Activated CD4-positive, alpha-beta T cell treated with anti-CD3 and anti-CD28 coated beads, Interleukin-10, Interleukin-2, amounts not matched to agents 100 ng/mL and 50 ng/mL, durations not matched to agents 16 hours and 8 hours (primary cell): ENCODE results near the gene ACTL7A.
"Not testable (repeated sequence)": the region's sequence is repeated elsewhere in the genome, so short reads cannot be mapped to it uniquely, and the experiment has no call there.

ENCODE experiments used
- DNase-seq: peaks from one replicate; pipeline ENCODE4 v3.0.0-alpha.2; 2020

Gene ACTL7A

GRCh38 chr9:108861997-108862396, at the start of gene ACTL7A:
ACTL7A (plus strand) TSS chr9:108862266; CDS start chr9:108862323, 57 bp downstream.
- no peak for DNase-seq

GRCh38 chr9:108812396-108813025, 49.6 kb upstream of the ACTL7A start:
- DNase-seq: no peak

- DNase-seq: no peak
These were observed 48.0 kb upstream of the ACTL7A start for GRCh38 chr9:108813951-108814601.

- no peak for DNase-seq
These were observed 46.9 kb upstream of the ACTL7A start for GRCh38 chr9:108815156-108815555.

GRCh38 chr9:108816037-108816436, 46.0 kb upstream of the ACTL7A start:
- DNase-seq: no peak

GRCh38 chr9:108823829-108824228, 38.2 kb upstream of the ACTL7A start:
- DNase-seq: no peak

- DNase-seq: peak; percentile 4
These were observed 31.8 kb upstream of the ACTL7A start for GRCh38 chr9:108830272-108830671.

- no peak for DNase-seq
These were observed 30.4 kb upstream of the ACTL7A start for GRCh38 chr9:108831496-108832178.

GRCh38 chr9:108832179-108832500, 29.9 kb upstream of the ACTL7A start:
- no peak for DNase-seq

GRCh38 chr9:108834959-108835665, 27.0 kb upstream of the ACTL7A start:
- DNase-seq: no peak

GRCh38 chr9:108835831-108836230, 26.2 kb upstream of the ACTL7A start:
- no peak for DNase-seq

GRCh38 chr9:108836319-108836718, 25.7 kb upstream of the ACTL7A start:
- DNase-seq: no peak

GRCh38 chr9:108836781-108837180, 25.3 kb upstream of the ACTL7A start:
- no peak for DNase-seq

GRCh38 chr9:108837530-108837929, 24.5 kb upstream of the ACTL7A start:
- DNase-seq: no peak

GRCh38 chr9:108838017-108838416, 24.0 kb upstream of the ACTL7A start:
- no peak for DNase-seq

- not testable (repeated sequence) for DNase-seq
These were observed 22.5 kb upstream of the ACTL7A start for GRCh38 chr9:108839561-108839960.

GRCh38 chr9:108842610-108843295, 19.3 kb upstream of the ACTL7A start:
- peak; percentile 33 for DNase-seq

- DNase-seq: no peak
These were observed 17.7 kb upstream of the ACTL7A start for GRCh38 chr9:108844391-108844790.

- DNase-seq: no peak
These were observed 17.2 kb upstream of the ACTL7A start for GRCh38 chr9:108844856-108845255.

- no peak for DNase-seq
These were observed 16.6 kb upstream of the ACTL7A start for GRCh38 chr9:108845507-108845906.

GRCh38 chr9:108845947-108846346, 16.1 kb upstream of the ACTL7A start:
- no peak for DNase-seq

GRCh38 chr9:108848296-108848695, 13.8 kb upstream of the ACTL7A start:
- DNase-seq: not testable (repeated sequence)

GRCh38 chr9:108850293-108850897, 11.7 kb upstream of the ACTL7A start:
- DNase-seq: no peak
